Natural killer cell (primary cell): ENCODE measurements around the gene TRAF5. TPM values are rescaled to one million over a fixed set of nuclear protein-coding genes. Genes with fewer than 3 reads are reported as not detected.
A peak's percentile ranks its signal among the peaks of the same experiment; 100 is the strongest.

Source experiments
- ATAC-seq, 3 donors: fragments of 150-1000 bp in 2 of 3; fragments of 200-7000 bp in 1 of 3; cut with Tn5 transposase; 1 replicate in 1 of 3; 2 replicates in 2 of 3; pipeline ENCODE4 v1.10.0; 2021; ENCODE audit warnings: mild to moderate bottlenecking in 2 of 3, moderate library complexity in 2 of 3
- DNase-seq, 2 donors: peaks; one replicate each; pipeline versions ENCODE4 v3.0.0 to v3.0.0-alpha.2; 2013 to 2021; ENCODE audit warnings: mixed read lengths in 1 of 2
- H3K27ac ChIP-seq: one replicate; pipeline ENCODE4 v1.5.1; 2013; ENCODE audit warnings: mild to moderate bottlenecking, low read length
- H3K27me3 ChIP-seq: one replicate; pipeline ENCODE4 v1.6.1; 2013; ENCODE audit warnings: low read length; ENCODE audit not compliant: control insufficient read depth, insufficient read depth
- H3K36me3 ChIP-seq: one replicate; pipeline ENCODE4 v1.6.1; 2013; ENCODE audit warnings: low read length; ENCODE audit not compliant: control insufficient read depth, insufficient read depth
- H3K4me1 ChIP-seq: one replicate; pipeline ENCODE4 v1.6.1; 2013; ENCODE audit warnings: low read length; ENCODE audit not compliant: control insufficient read depth, insufficient read depth
- H3K4me3 ChIP-seq: one replicate; pipeline ENCODE4 v1.5.1; 2013; ENCODE audit warnings: low read length
- H3K9me3 ChIP-seq: one replicate; pipeline ENCODE4 v1.6.1; 2013; ENCODE audit warnings: low read length; ENCODE audit not compliant: control insufficient read depth, insufficient read depth
- H3K27ac Mint-ChIP-seq, 2 donors: one replicate each; pipeline ENCODE4 v1.8.0; 2022; ENCODE audit warnings: mild to moderate bottlenecking in 2 of 2, mixed read lengths in 2 of 2, moderate library complexity in 1 of 2
- H3K27me3 Mint-ChIP-seq, 2 donors: one replicate each; pipeline ENCODE4 v1.8.0; 2022; ENCODE audit warnings: low read depth in 2 of 2, mixed read lengths in 2 of 2
- H3K36me3 Mint-ChIP-seq: one replicate; pipeline ENCODE4 v1.8.0; 2022; ENCODE audit warnings: mixed read lengths
- H3K4me1 Mint-ChIP-seq, 2 donors: one replicate each; pipeline ENCODE4 v1.8.0; 2022; ENCODE audit warnings: mixed read lengths in 2 of 2
- H3K4me3 Mint-ChIP-seq: one replicate; pipeline ENCODE4 v1.8.0; 2022; ENCODE audit warnings: mild to moderate bottlenecking, moderate library complexity, mixed read lengths
- H3K9me3 Mint-ChIP-seq, 2 donors: one replicate each; pipeline ENCODE4 v1.8.0; 2022; ENCODE audit warnings: mixed read lengths in 2 of 2
- CTCF ChIP-seq: fragments of 200-600 bp; IDR thresholded peaks from one replicate; pipeline ENCODE4 v1.8.0; 2022; ENCODE audit warnings: antibody characterized with exemption
- WGBS: methylation state at CpG from one replicate; pipeline ENCODE4 v1.1.7; 2013; ENCODE audit warnings: missing lambda C conversion rate; ENCODE audit not compliant: insufficient coverage; 5-methylcytosine and 5-hydroxymethylcytosine counted together
- intact Hi-C: fragments of 100-400 bp; cut with micrococcal nuclease; formaldehyde crosslinking; loops from one replicate; pipeline ENCODE4 v1.14.2; 2022
- total RNA-seq, 4 donors: library from RNA; stranded (reverse); fragments of 120-200 nt in 1 of 4; gene quantifications; one replicate each; pipeline versions ENCODE4 v1.2.3 to v1.2.4, GENCODE V29; 2013 to 2022

Gene TRAF5
- total RNA-seq, 3 donors from 2014 or later (not counting 1 experiment from before 2014, with no cell fraction given) = 52.3 to 74.4 (median 55.6) TPM

GRCh38 chr1:211375146-211375818 is 48.6 kb downstream of the TRAF5 start:
- H3K9me3 ChIP-seq = no peaks in the 10 kb centered on the region
- H3K27ac Mint-ChIP-seq = no peak overlapping the region
- TF ChIP-seq CTCF = no peak
- H3K36me3 ChIP-seq = peaks cover 57% of the 10 kb centered on the region
- H3K4me3 Mint-ChIP-seq = no peak overlapping the region
- no peak overlapping the region for H3K27ac ChIP-seq
- H3K36me3 Mint-ChIP-seq = peaks cover 8% of the 10 kb centered on the region
- ATAC-seq (no peak), DNase-seq (no peak)
- WGBS = 97% methylated on average over 5 of the region's 5 CpGs
- H3K4me3 ChIP-seq = no peak overlapping the region
- H3K27me3 ChIP-seq = no peaks in the 10 kb centered on the region
- H3K9me3 Mint-ChIP-seq = no peaks in the 10 kb centered on the region
- H3K27me3 Mint-ChIP-seq = no peaks in the 10 kb centered on the region
- H3K4me1 Mint-ChIP-seq = peaks cover 14 to 17% of the 10 kb centered on the region in 2 donors
- intact Hi-C loops = no loop called here
- H3K4me1 ChIP-seq = no peaks in the 10 kb centered on the region

- no peak overlapping the region for H3K27ac Mint-ChIP-seq
- no peaks in the 10 kb centered on the region for H3K9me3 ChIP-seq
- H3K9me3 Mint-ChIP-seq = no peaks in the 10 kb centered on the region
- H3K27me3 ChIP-seq = no peaks in the 10 kb centered on the region
- WGBS = 91% methylated on average over 2 of the region's 2 CpGs
- H3K36me3 ChIP-seq = peaks cover 52% of the 10 kb centered on the region
- H3K27ac ChIP-seq = no peak overlapping the region
- no peak overlapping the region for H3K4me3 ChIP-seq
- intact Hi-C loops = no loop called here
- ATAC-seq = no peak
- H3K4me3 Mint-ChIP-seq = no peak overlapping the region
- H3K4me1 Mint-ChIP-seq = peaks cover 14 to 21% of the 10 kb centered on the region in 2 donors
- DNase-seq = no peak
- H3K27me3 Mint-ChIP-seq = no peaks in the 10 kb centered on the region
- no peak for TF ChIP-seq CTCF
- no peaks in the 10 kb centered on the region for H3K4me1 ChIP-seq
- H3K36me3 Mint-ChIP-seq = peaks cover 8% of the 10 kb centered on the region
Observed at GRCh38 chr1:211375949-211376348, 49.3 kb downstream of the TRAF5 start.

GRCh38 chr1:211376807-211377470 is 50.3 kb downstream of the TRAF5 start:
- H3K36me3 Mint-ChIP-seq = peaks cover 8% of the 10 kb centered on the region
- peaks cover 21% of the 10 kb centered on the region in 2 donors for H3K4me1 Mint-ChIP-seq
- H3K4me1 ChIP-seq = no peaks in the 10 kb centered on the region
- peaks cover 44% of the 10 kb centered on the region for H3K36me3 ChIP-seq
- no peak overlapping the region for H3K27ac ChIP-seq
- no peaks in the 10 kb centered on the region for H3K27me3 ChIP-seq
- no peak overlapping the region for H3K4me3 ChIP-seq
- peak overlapping the region; percentile 53 to 95 for H3K27ac Mint-ChIP-seq
- H3K4me3 Mint-ChIP-seq = no peak overlapping the region
- H3K27me3 Mint-ChIP-seq = no peaks in the 10 kb centered on the region
- intact Hi-C loops = no loop called here
- H3K9me3 ChIP-seq = no peaks in the 10 kb centered on the region
- DNase-seq (no peak), ATAC-seq (no peak)
- no peaks in the 10 kb centered on the region for H3K9me3 Mint-ChIP-seq
- TF ChIP-seq CTCF = no peak
- WGBS = 88% methylated on average over 4 of the region's 4 CpGs
